GM12873 (cell line): Measurements from ENCODE around the gene MYOZ2.

Experiments
- TF ChIP-seq, protein P1 (sequence below): IDR thresholded peaks from 2 replicates; pipeline ENCODE4 v1.5.1; 2012; ENCODE audit warnings: low read depth, mild to moderate bottlenecking, moderate library complexity, low read length, control low read depth; ENCODE audit not compliant: insufficient read depth; ENCODE audit errors: missing control alignments

MYOZ2 gene

DNA sequence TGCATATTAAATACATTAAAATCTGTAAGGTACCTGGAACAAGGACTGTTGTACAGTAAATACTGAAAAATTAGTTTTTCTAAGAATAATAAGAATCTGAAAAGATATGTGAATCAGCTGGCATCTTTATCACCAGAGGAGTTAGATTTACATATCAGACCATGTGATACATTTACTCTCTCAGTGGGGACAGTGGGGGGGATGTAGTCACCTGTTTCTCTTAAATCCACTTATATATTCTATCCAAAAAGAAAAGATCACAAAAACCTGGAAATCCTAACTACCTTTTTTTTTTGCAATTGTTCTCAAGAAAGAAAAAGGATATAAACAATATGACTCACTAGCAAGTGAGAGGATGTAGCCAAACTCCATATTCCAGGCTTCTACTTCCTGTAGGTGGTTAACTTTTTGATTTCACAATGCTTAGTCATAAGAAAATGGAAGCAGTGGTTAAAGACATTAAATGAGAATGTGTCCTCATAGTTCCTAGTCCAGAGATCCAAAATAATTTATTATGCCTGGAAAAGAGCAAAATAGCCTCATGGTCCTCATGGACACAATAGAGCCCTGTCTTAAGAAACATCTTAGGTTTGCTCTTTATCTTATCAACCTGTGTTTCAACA, 22.5 kb upstream of the MYOZ2 start:
- TF ChIP-seq, protein P1, sequence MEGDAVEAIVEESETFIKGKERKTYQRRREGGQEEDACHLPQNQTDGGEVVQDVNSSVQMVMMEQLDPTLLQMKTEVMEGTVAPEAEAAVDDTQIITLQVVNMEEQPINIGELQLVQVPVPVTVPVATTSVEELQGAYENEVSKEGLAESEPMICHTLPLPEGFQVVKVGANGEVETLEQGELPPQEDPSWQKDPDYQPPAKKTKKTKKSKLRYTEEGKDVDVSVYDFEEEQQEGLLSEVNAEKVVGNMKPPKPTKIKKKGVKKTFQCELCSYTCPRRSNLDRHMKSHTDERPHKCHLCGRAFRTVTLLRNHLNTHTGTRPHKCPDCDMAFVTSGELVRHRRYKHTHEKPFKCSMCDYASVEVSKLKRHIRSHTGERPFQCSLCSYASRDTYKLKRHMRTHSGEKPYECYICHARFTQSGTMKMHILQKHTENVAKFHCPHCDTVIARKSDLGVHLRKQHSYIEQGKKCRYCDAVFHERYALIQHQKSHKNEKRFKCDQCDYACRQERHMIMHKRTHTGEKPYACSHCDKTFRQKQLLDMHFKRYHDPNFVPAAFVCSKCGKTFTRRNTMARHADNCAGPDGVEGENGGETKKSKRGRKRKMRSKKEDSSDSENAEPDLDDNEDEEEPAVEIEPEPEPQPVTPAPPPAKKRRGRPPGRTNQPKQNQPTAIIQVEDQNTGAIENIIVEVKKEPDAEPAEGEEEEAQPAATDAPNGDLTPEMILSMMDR, result no peak

DNA sequence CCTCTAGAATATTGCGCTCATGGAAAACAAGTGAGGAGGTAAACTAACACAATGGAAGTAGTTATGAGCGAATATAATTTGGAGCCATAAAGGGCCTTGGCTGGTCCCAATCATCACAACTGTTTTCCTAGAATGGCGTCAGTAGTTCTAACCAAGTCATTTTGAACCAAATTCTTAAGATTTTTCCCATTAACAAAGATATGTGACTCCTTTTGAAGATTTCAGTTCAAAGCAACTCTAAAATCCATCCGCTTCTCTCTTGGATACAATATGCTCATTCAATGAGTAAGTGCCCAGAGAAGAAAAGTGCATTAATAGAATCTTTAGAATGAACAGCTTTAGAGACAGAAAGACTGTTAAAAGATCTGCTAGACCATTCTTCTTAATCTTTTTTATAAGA, 19.6 kb upstream of the MYOZ2 start:
- TF ChIP-seq, protein P1, result no peak

DNA sequence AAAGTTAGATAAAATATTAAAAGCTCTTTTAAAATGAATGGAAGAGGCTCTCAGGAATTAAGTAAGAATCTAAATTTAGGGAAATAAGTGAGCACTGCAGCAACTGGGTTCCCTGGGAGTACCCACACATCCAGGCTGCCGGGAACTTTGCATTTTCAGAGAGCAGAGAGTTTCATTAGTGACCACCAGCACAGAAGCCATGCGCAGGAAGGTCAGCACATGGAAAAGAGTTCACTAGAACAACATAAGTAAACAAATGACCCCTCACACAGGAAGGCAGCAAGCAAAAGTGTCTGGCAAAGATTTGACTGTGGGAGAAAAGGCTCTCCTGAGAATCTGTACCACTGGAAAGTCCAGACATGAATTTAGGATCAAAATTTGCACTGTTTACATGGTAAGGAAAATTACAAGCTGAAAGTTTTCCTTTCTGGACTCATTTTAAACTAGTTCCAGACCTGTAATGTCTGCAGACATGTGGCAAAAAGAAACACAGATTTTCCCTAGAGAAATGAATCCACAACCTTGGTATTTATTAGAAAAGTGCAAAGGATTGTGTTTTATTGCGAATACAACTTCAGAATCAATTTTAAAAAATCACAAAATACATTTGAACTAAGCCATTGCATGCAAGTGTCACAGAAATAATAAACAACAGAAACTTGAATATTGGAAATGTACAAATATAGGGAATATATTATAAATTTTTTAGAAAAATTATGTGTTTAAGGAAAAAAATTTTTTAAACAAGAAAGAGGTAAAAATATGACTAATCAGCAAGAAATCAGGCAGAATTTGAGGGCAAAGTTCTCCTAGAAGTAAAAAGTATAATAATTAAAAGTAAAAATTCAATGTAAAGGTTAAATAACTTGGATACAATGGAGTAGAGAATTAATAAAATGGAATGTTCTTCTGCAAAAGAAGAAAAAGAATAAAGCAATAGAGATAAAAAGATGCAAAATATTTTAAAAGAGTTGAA, 18.4 kb upstream of the MYOZ2 start:
- TF ChIP-seq, protein P1, result no peak

- TF ChIP-seq, protein P1, result no peak
Observed at GRCh38 chr4:119118397-119118796, 17.2 kb upstream of the MYOZ2 start.

- TF ChIP-seq, protein P1, result no peak
Observed at GRCh38 chr4:119124352-119124751, 11.3 kb upstream of the MYOZ2 start.

- TF ChIP-seq, protein P1, result no peak
Observed at GRCh38 chr4:119125931-119126330, 9.7 kb upstream of the MYOZ2 start.

DNA sequence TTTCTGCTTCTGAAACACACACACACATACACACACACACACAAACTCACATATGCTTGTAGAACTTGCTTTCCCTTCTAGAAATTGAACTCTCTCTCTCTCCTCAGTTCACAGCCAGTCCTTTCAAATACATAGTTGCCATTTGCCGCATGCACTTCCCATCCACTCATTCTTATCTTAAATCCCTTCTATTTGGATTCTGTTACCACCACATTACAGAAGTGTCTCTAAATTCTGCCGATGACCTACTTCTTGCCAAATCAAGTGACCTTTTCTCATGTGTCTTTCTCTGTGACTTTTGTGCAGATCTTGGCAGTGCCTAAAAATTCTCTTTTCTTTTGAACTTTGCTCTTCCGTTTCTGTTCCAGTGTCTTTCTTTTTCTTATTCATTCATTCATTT, 7.5 kb upstream of the MYOZ2 start:
- TF ChIP-seq, protein P1, result no peak
